PC-9 (cell line): Measurements from ENCODE around the gene SPATS2. TPM values are rescaled to one million over a fixed set of nuclear protein-coding genes. Genes with fewer than 3 reads are reported as not detected.

ENCODE experiments used
- BruUV-seq: library from RNA; stranded (reverse); fragments of 400-500 nt; replicated peaks from 2 replicates; lab custom pipeline; 2021; lab: Mats Ljungman, UMichigan
- CTCF ChIA-PET: fragments of 300-600 bp; sonication (Branson Sonifier 250); formaldehyde crosslinking; loops from one replicate; lab custom pipeline; 2022; ENCODE audit warnings: antibody characterized with exemption; lab: Charles Lee
- POLR2A ChIA-PET: fragments of 300-600 bp; sonication (Branson Sonifier 250); formaldehyde crosslinking; loops from one replicate; lab custom pipeline; 2022; ENCODE audit warnings: antibody characterized with exemption; ENCODE audit not compliant: unreplicated experiment; lab: Charles Lee
- DNase-seq, 2 experiments: peaks; one replicate each; pipeline versions ENCODE4 v3.0.0 to v3.0.0-alpha.2; 2015 to 2022; ENCODE audit warnings: mixed read lengths in 1 of 2
- H2AFZ ChIP-seq: fragments of 200-600 bp; sonication (generic); 2 replicates; pipeline ENCODE4 v1.8.1; 2017; ENCODE audit warnings: antibody characterized with exemption
- H3F3A ChIP-seq: fragments of 200-600 bp; sonication (generic); 2 replicates; pipeline ENCODE4 v1.8.1; 2017; ENCODE audit warnings: antibody characterized with exemption, mild to moderate bottlenecking, low read depth; ENCODE audit not compliant: insufficient read depth
- H3K27ac ChIP-seq: fragments of 200-600 bp; sonication (generic); 2 replicates; pipeline ENCODE4 v1.6.1; 2016; ENCODE audit warnings: mixed run types
- H3K27me3 ChIP-seq: fragments of 200-600 bp; sonication (generic); 2 replicates; pipeline ENCODE4 v1.6.1; 2016; ENCODE audit warnings: low read depth, mixed run types; ENCODE audit not compliant: insufficient read depth
- H3K36me3 ChIP-seq: fragments of 200-600 bp; sonication (generic); 2 replicates; pipeline ENCODE4 v1.6.1; 2016; ENCODE audit warnings: low read depth, mixed run types
- H3K4me1 ChIP-seq: fragments of 200-600 bp; sonication (generic); replicated peaks from 2 replicates; pipeline ENCODE4 v1.6.1; 2016; ENCODE audit warnings: mixed run types; ENCODE audit not compliant: insufficient read depth
- H3K4me2 ChIP-seq: fragments of 200-600 bp; sonication (generic); 2 replicates; pipeline ENCODE4 v1.6.1; 2017; ENCODE audit warnings: mixed run types
- H3K4me3 ChIP-seq: fragments of 200-600 bp; sonication (generic); 2 replicates; pipeline ENCODE4 v1.6.1; 2016; ENCODE audit warnings: mixed run types
- H3K79me2 ChIP-seq: fragments of 200-600 bp; sonication (generic); 2 replicates; pipeline ENCODE4 v1.6.1; 2017; ENCODE audit warnings: low read depth, mixed run types
- H3K9me2 ChIP-seq: fragments of 200-600 bp; sonication (generic); 2 replicates; pipeline ENCODE4 v1.8.1; 2017; ENCODE audit warnings: mild to moderate bottlenecking; ENCODE audit not compliant: insufficient read depth
- H3K9me3 ChIP-seq: fragments of 200-600 bp; sonication (generic); 2 replicates; pipeline ENCODE4 v1.8.1; 2016; ENCODE audit warnings: low read depth; ENCODE audit not compliant: insufficient read depth
- H4K20me1 ChIP-seq: fragments of 200-600 bp; sonication (generic); 2 replicates; pipeline ENCODE4 v1.8.1; 2017; ENCODE audit not compliant: insufficient read depth
- EZH2 ChIP-seq: fragments of 200-600 bp; sonication (generic); IDR thresholded peaks from 2 replicates; pipeline ENCODE4 v1.8.0; 2017; ENCODE audit warnings: antibody characterized with exemption, low read depth
- intact Hi-C: fragments of 100-400 bp; cut with micrococcal nuclease; formaldehyde crosslinking; loops from one replicate; pipeline ENCODE4 v1.10.0; 2022; ENCODE audit not compliant: unreplicated experiment
- total RNA-seq: library from RNA; stranded (reverse); gene quantifications from 2 replicates; pipeline ENCODE4 v1.2.3, GENCODE V29; 2021
- TF ChIP-seq, protein P1 (sequence below): fragments of 200-600 bp; sonication (generic); conservative IDR thresholded peaks from 2 replicates; pipeline ENCODE4 v1.6.1; 2017; ENCODE audit warnings: mixed run types, antibody characterized with exemption, mild to moderate bottlenecking, moderate library complexity

Gene SPATS2
- total RNA-seq, 1 experiment from 2014 or later = 65.1 TPM

DNA sequence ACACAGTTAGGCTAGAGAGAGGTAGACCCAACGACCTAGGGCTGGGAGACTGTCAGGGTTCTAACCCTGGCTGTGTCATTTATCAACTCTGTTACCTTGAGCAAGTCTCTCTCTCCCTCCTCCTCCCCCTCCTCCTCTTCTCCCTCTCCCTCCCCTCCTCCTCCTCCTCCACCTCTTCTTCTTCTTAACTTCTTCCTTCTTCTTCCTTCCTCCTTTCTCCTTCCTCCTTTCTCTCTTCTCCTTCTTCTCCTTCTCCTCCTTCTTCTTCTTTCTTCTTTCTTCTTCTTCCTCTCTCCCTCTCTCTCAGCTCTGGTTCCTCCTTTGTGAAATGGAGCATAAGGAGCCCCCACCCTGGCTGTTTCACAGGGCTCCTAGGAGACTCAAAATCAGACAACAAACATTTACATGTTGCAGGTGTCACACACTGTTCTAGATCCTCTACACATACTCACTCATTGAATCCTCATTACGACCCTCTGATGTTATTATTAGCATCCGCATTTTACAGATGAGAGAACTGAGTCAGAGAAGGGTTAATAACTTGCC lies 169.3 kb downstream of the SPATS2 start:
- POLR2A ChIA-PET = interaction anchor here (0.6 kb wide), 1 partner anchor 59 kb away, joined by 3 read pairs; no protein-coding TSS in a partner anchor
- H3K27ac ChIP-seq = no peak overlapping the region

GRCh38 chr12:49537231-49537751 lies 170.0 kb downstream of the SPATS2 start:
- Histone ChIP-seq H3K4me3 (no peak overlapping the region), H3K27me3 (peaks cover 18% of the 10 kb centered on the region), H3F3A (peaks cover 22% of the 10 kb centered on the region; the same call in 1 of the 2 replicates), H2AFZ (no peak overlapping the region), H3K9me2 (no peaks in the 10 kb centered on the region), H3K36me3 (no peaks in the 10 kb centered on the region), H3K4me2 (peak overlapping the region; percentile 80; the same call in 1 of the 2 replicates), H3K27ac (no peak overlapping the region), H4K20me1 (no peaks in the 10 kb centered on the region), H3K4me1 (peaks cover 21% of the 10 kb centered on the region), H3K79me2 (no peaks in the 10 kb centered on the region), H3K9me3 (no peaks in the 10 kb centered on the region)
- ChIA-PET CTCF (interaction anchor here (0.6 to 1.0 kb wide), 2 partner anchors 180 to 431 kb away, joined by 3 to 7 read pairs; no protein-coding TSS in a partner anchor), POLR2A (no interaction called here)
- intact Hi-C loops = no loop called here
- no peak for DNase-seq
- no peak for TF ChIP-seq EZH2
- no TSS peak for BruUV-seq

More for the DNA sequence above, 169.3 kb downstream of the SPATS2 start:
- Histone ChIP-seq H3F3A (peaks cover 22% of the 10 kb centered on the region; the same call in 1 of the 2 replicates), H3K4me1 (peaks cover 21% of the 10 kb centered on the region), H4K20me1 (no peaks in the 10 kb centered on the region), H3K4me2 (no peak overlapping the region), H3K36me3 (no peaks in the 10 kb centered on the region), H3K9me2 (no peaks in the 10 kb centered on the region), H3K79me2 (no peaks in the 10 kb centered on the region), H3K27me3 (peaks cover 18% of the 10 kb centered on the region), H3K4me3 (no peak overlapping the region), H2AFZ (no peak overlapping the region), H3K9me3 (no peaks in the 10 kb centered on the region)
- no peak for DNase-seq
- intact Hi-C loops = no loop called here
- no TSS peak for BruUV-seq
- CTCF ChIA-PET = interaction anchor here (0.6 to 1.8 kb wide), 2 partner anchors 86 to 178 kb away, joined by 3 to 7 read pairs; partner anchors contain the start of gene PRPF40B
- TF ChIP-seq EZH2 = no peak
- TF ChIP-seq, protein P1, sequence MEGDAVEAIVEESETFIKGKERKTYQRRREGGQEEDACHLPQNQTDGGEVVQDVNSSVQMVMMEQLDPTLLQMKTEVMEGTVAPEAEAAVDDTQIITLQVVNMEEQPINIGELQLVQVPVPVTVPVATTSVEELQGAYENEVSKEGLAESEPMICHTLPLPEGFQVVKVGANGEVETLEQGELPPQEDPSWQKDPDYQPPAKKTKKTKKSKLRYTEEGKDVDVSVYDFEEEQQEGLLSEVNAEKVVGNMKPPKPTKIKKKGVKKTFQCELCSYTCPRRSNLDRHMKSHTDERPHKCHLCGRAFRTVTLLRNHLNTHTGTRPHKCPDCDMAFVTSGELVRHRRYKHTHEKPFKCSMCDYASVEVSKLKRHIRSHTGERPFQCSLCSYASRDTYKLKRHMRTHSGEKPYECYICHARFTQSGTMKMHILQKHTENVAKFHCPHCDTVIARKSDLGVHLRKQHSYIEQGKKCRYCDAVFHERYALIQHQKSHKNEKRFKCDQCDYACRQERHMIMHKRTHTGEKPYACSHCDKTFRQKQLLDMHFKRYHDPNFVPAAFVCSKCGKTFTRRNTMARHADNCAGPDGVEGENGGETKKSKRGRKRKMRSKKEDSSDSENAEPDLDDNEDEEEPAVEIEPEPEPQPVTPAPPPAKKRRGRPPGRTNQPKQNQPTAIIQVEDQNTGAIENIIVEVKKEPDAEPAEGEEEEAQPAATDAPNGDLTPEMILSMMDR = no peak

DNA sequence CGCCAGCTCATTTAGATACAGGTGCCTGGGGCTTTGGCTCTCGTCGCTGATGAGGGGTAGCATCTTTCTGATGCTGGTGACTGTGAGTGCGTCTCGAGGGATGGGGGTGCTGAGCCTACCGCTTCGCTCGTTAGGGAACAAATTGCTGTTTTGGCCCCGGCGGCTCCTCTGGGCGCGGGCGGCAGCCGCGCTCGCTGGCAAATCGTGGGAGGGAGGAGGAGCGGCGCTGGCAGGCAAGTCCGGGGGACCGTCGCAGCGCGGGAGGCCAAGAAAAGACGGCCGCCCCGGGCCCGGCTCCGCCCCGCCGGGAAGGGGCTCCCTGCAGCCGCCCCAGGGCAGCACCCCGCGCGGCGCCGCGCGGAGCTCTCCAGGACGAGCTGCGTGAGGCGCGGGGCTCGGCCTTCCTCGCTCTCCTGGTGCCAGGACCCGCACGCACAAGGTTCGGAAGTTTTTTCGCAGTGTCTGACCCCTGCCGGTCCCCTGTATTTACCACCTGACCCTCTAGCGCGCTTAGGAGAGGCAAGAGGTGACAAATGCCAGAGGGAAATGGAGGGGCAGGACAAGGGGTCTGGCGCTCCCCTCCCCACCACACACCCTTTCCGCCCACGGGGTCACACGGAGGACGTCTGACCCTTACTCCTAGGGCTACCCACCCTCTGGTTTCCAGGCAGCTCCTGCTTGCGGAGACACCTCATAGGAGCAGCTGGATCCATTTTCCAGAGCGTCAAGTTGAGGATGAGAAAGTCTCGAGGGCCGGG lies 170.7 kb downstream of the SPATS2 start:
- Histone ChIP-seq H3K9me3 (no peaks in the 10 kb centered on the region), H3K4me3 (peak overlapping the region; percentile 50; the same call in 1 of the 2 replicates)
- no TSS peak for BruUV-seq

More for the DNA sequence above, 170.7 kb downstream of the SPATS2 start:
- no peak for DNase-seq
- ChIA-PET POLR2A (no interaction called here), CTCF (interaction anchor here (0.6 to 1.0 kb wide), 2 partner anchors 181 to 430 kb away, joined by 3 to 7 read pairs; no protein-coding TSS in a partner anchor)
- H4K20me1 ChIP-seq = no peaks in the 10 kb centered on the region
- H3K27ac ChIP-seq = no peak overlapping the region
- no peak for TF ChIP-seq EZH2
- TF ChIP-seq, protein P1 = no peak
- H3K4me1 ChIP-seq = peaks cover 21% of the 10 kb centered on the region
- no peaks in the 10 kb centered on the region for H3K9me2 ChIP-seq
- no peaks in the 10 kb centered on the region for H3K36me3 ChIP-seq
- peaks cover 22% of the 10 kb centered on the region; the same call in 1 of the 2 replicates for H3F3A ChIP-seq
- H3K4me2 ChIP-seq = peak overlapping the region; percentile 80
- intact Hi-C loops = no loop called here
- peaks cover 18% of the 10 kb centered on the region for H3K27me3 ChIP-seq
- no peaks in the 10 kb centered on the region for H3K79me2 ChIP-seq
- peak overlapping the region; percentile 27; the same call in 1 of the 2 replicates for H2AFZ ChIP-seq
